Measurements from ENCODE around the gene ACVR2B.

The ACVR2B gene

GRCh38 chr3:38532529-38532928, 78.8 kb downstream of the ACVR2B start:
- DNase-seq (ENCODE audit: low spot score), result no peak
- peaks cover 7 to 29% of the 10 kb centered on the region in 2 donors for H3K36me3 ChIP-seq (replicated peaks in 1 of 2; ENCODE audit: control insufficient read depth in 2 of 2, insufficient read depth in 2 of 2, low read length in 2 of 2)
- H3K4me2 ChIP-seq (ENCODE audit: insufficient read depth, low read length, poor library complexity, severe bottlenecking), result no peak overlapping the region
- peak overlapping the region; percentile 13 for H3K23ac ChIP-seq (ENCODE audit: low read depth, low read length, poor library complexity)
- peaks cover 4 to 10% of the 10 kb centered on the region in 2 donors for H3K9me3 ChIP-seq (replicated peaks in 1 of 2; ENCODE audit: control insufficient read depth in 2 of 2, insufficient read depth in 1 of 2, low read depth in 1 of 2, low read length in 2 of 2)
- no peak overlapping the region for H3K27ac ChIP-seq (replicated peaks; ENCODE audit: low read length)
- H3K9ac ChIP-seq (ENCODE audit: low read depth, low read length, poor library complexity), result no peak overlapping the region
- WGBS, 2 donors (ENCODE audit: extremely low coverage in 2 of 2, insufficient read length in 2 of 2, insufficient replicate concordance in 1 of 2), result no CpG with 5 or more reads among the region's 3 CpGs
- H2BK15ac ChIP-seq (ENCODE audit: low read length), result no peak overlapping the region
- no peak overlapping the region for H3K14ac ChIP-seq (ENCODE audit: low read length)
- H2BK12ac ChIP-seq (ENCODE audit: low read length), result no peak overlapping the region
- no peak overlapping the region for H2AK5ac ChIP-seq (ENCODE audit: low read depth, low read length)
- H3K4me1 ChIP-seq (ENCODE audit: control insufficient read depth in 2 of 2, insufficient read depth in 1 of 2, low read depth in 1 of 2, low read length in 2 of 2), result peaks cover 2 to 4% of the 10 kb centered on the region in 2 donors
- no peaks in the 10 kb centered on the region for H3K27me3 ChIP-seq (ENCODE audit: control insufficient read depth in 3 of 3, insufficient read depth in 3 of 3, low read depth in 1 of 3, low read length in 3 of 3)
- no peak overlapping the region for H4K91ac ChIP-seq (ENCODE audit: low read depth, low read length, poor library complexity)
- H2BK5ac ChIP-seq (ENCODE audit: low read length), result no peak overlapping the region
- H3K4me3 ChIP-seq (ENCODE audit: low read length in 2 of 2), result no peak overlapping the region
- H4K8ac ChIP-seq (ENCODE audit: low read depth, low read length), result no peak overlapping the region
- H3K18ac ChIP-seq (ENCODE audit: low read length), result no peak overlapping the region
- H3K4ac ChIP-seq (ENCODE audit: low read length), result no peak overlapping the region
- no peak overlapping the region for H2AFZ ChIP-seq (ENCODE audit: low read length)
- no peaks in the 10 kb centered on the region for H3K79me1 ChIP-seq (ENCODE audit: low read depth, low read length)
- no peak overlapping the region for H2BK120ac ChIP-seq (ENCODE audit: low read depth, low read length)

GRCh38 chr3:38533285-38533976, 79.7 kb downstream of the ACVR2B start:
- H3K4me2 ChIP-seq (ENCODE audit: insufficient read depth, low read length, poor library complexity, severe bottlenecking), result no peak overlapping the region
- DNase-seq (ENCODE audit: low spot score), result no peak
- peaks cover 2 to 4% of the 10 kb centered on the region in 2 donors for H3K4me1 ChIP-seq (ENCODE audit: control insufficient read depth in 2 of 2, insufficient read depth in 1 of 2, low read depth in 1 of 2, low read length in 2 of 2)
- no peak overlapping the region for H4K8ac ChIP-seq (ENCODE audit: low read depth, low read length)
- peaks cover 4 to 10% of the 10 kb centered on the region in 2 donors for H3K9me3 ChIP-seq (replicated peaks in 1 of 2; ENCODE audit: control insufficient read depth in 2 of 2, insufficient read depth in 1 of 2, low read depth in 1 of 2, low read length in 2 of 2)
- H3K23ac ChIP-seq (ENCODE audit: low read depth, low read length, poor library complexity), result no peak overlapping the region
- no peak overlapping the region for H2BK12ac ChIP-seq (ENCODE audit: low read length)
- H3K9ac ChIP-seq (ENCODE audit: low read depth, low read length, poor library complexity), result no peak overlapping the region
- no CpG with 5 or more reads among the region's 13 CpGs for WGBS, 2 donors (ENCODE audit: extremely low coverage in 2 of 2, insufficient read length in 2 of 2, insufficient replicate concordance in 1 of 2)
- H2BK15ac ChIP-seq (ENCODE audit: low read length), result no peak overlapping the region
- H2AFZ ChIP-seq (ENCODE audit: low read length), result no peak overlapping the region
- no peak overlapping the region for H3K4ac ChIP-seq (ENCODE audit: low read length)
- H3K36me3 ChIP-seq (replicated peaks in 1 of 2; ENCODE audit: control insufficient read depth in 2 of 2, insufficient read depth in 2 of 2, low read length in 2 of 2), result peaks cover 2 to 20% of the 10 kb centered on the region in 2 donors
- H4K91ac ChIP-seq (ENCODE audit: low read depth, low read length, poor library complexity), result no peak overlapping the region
- H3K27me3 ChIP-seq (ENCODE audit: control insufficient read depth in 3 of 3, insufficient read depth in 3 of 3, low read depth in 1 of 3, low read length in 3 of 3), result no peaks in the 10 kb centered on the region
- no peak overlapping the region for H2BK120ac ChIP-seq (ENCODE audit: low read depth, low read length)
- no peak overlapping the region for H2BK5ac ChIP-seq (ENCODE audit: low read length)
- no peak overlapping the region for H3K18ac ChIP-seq (ENCODE audit: low read length)
- peak overlapping the region; percentile 32 for H3K14ac ChIP-seq (ENCODE audit: low read length)
- H3K27ac ChIP-seq (replicated peaks; ENCODE audit: low read length), result no peak overlapping the region
- H3K79me1 ChIP-seq (ENCODE audit: low read depth, low read length), result no peaks in the 10 kb centered on the region
- no peak overlapping the region for H2AK5ac ChIP-seq (ENCODE audit: low read depth, low read length)
- H3K4me3 ChIP-seq (ENCODE audit: low read length in 2 of 2), result peak overlapping the region in 1 of 2 donors; percentile 21

GRCh38 chr3:38534180-38534579, 80.5 kb downstream of the ACVR2B start:
- no peak overlapping the region for H2AK5ac ChIP-seq (ENCODE audit: low read depth, low read length)
- H2BK120ac ChIP-seq (ENCODE audit: low read depth, low read length), result no peak overlapping the region
- H2BK5ac ChIP-seq (ENCODE audit: low read length), result no peak overlapping the region
- H2BK12ac ChIP-seq (ENCODE audit: low read length), result no peak overlapping the region
- H3K4ac ChIP-seq (ENCODE audit: low read length), result no peak overlapping the region
- no peak overlapping the region for H4K91ac ChIP-seq (ENCODE audit: low read depth, low read length, poor library complexity)
- H2AFZ ChIP-seq (ENCODE audit: low read length), result no peak overlapping the region
- H3K36me3 ChIP-seq (replicated peaks in 1 of 2; ENCODE audit: control insufficient read depth in 2 of 2, insufficient read depth in 2 of 2, low read length in 2 of 2), result peaks cover 2 to 17% of the 10 kb centered on the region in 2 donors
- no peaks in the 10 kb centered on the region for H3K27me3 ChIP-seq (ENCODE audit: control insufficient read depth in 3 of 3, insufficient read depth in 3 of 3, low read depth in 1 of 3, low read length in 3 of 3)
- H3K4me2 ChIP-seq (ENCODE audit: insufficient read depth, low read length, poor library complexity, severe bottlenecking), result no peak overlapping the region
- H3K9ac ChIP-seq (ENCODE audit: low read depth, low read length, poor library complexity), result no peak overlapping the region
- no peak overlapping the region for H2BK15ac ChIP-seq (ENCODE audit: low read length)
- H3K79me1 ChIP-seq (ENCODE audit: low read depth, low read length), result no peaks in the 10 kb centered on the region
- WGBS, 2 donors (ENCODE audit: extremely low coverage in 2 of 2, insufficient read length in 2 of 2, insufficient replicate concordance in 1 of 2), result no CpG with 5 or more reads among the region's 2 CpGs
- no peak overlapping the region for H3K18ac ChIP-seq (ENCODE audit: low read length)
- H3K27ac ChIP-seq (replicated peaks; ENCODE audit: low read length), result no peak overlapping the region
- peaks cover 2 to 4% of the 10 kb centered on the region in 2 donors for H3K4me1 ChIP-seq (ENCODE audit: control insufficient read depth in 2 of 2, insufficient read depth in 1 of 2, low read depth in 1 of 2, low read length in 2 of 2)
- H4K8ac ChIP-seq (ENCODE audit: low read depth, low read length), result no peak overlapping the region
- no peak overlapping the region for H3K4me3 ChIP-seq (ENCODE audit: low read length in 2 of 2)
- H3K23ac ChIP-seq (ENCODE audit: low read depth, low read length, poor library complexity), result no peak overlapping the region
- H3K9me3 ChIP-seq (replicated peaks in 1 of 2; ENCODE audit: control insufficient read depth in 2 of 2, insufficient read depth in 1 of 2, low read depth in 1 of 2, low read length in 2 of 2), result peaks cover 4 to 10% of the 10 kb centered on the region in 2 donors
- H3K14ac ChIP-seq (ENCODE audit: low read length), result no peak overlapping the region
- no peak for DNase-seq (ENCODE audit: low spot score)

GRCh38 chr3:38534604-38535003, 80.9 kb downstream of the ACVR2B start:
- Histone ChIP-seq H3K4me1 (ENCODE audit: control insufficient read depth in 2 of 2, insufficient read depth in 1 of 2, low read depth in 1 of 2, low read length in 2 of 2) (peaks cover 2 to 4% of the 10 kb centered on the region in 2 donors), H3K36me3 (replicated peaks in 1 of 2; ENCODE audit: control insufficient read depth in 2 of 2, insufficient read depth in 2 of 2, low read length in 2 of 2) (peaks cover 2 to 16% of the 10 kb centered on the region in 2 donors), H3K4me2 (ENCODE audit: insufficient read depth, low read length, poor library complexity, severe bottlenecking) (no peak overlapping the region), H2BK12ac (ENCODE audit: low read length) (no peak overlapping the region), H2AK5ac (ENCODE audit: low read depth, low read length) (no peak overlapping the region), H4K91ac (ENCODE audit: low read depth, low read length, poor library complexity) (no peak overlapping the region), H3K9ac (ENCODE audit: low read depth, low read length, poor library complexity) (no peak overlapping the region), H3K18ac (ENCODE audit: low read length) (no peak overlapping the region), H3K4me3 (ENCODE audit: low read length in 2 of 2) (no peak overlapping the region), H4K8ac (ENCODE audit: low read depth, low read length) (no peak overlapping the region), H2AFZ (ENCODE audit: low read length) (no peak overlapping the region), H3K14ac (ENCODE audit: low read length) (no peak overlapping the region), H2BK120ac (ENCODE audit: low read depth, low read length) (no peak overlapping the region), H3K4ac (ENCODE audit: low read length) (no peak overlapping the region), H3K27ac (replicated peaks; ENCODE audit: low read length) (no peak overlapping the region), H3K27me3 (ENCODE audit: control insufficient read depth in 3 of 3, insufficient read depth in 3 of 3, low read depth in 1 of 3, low read length in 3 of 3) (no peaks in the 10 kb centered on the region), H2BK5ac (ENCODE audit: low read length) (no peak overlapping the region), H2BK15ac (ENCODE audit: low read length) (no peak overlapping the region), H3K23ac (ENCODE audit: low read depth, low read length, poor library complexity) (no peak overlapping the region), H3K9me3 (replicated peaks in 1 of 2; ENCODE audit: control insufficient read depth in 2 of 2, insufficient read depth in 1 of 2, low read depth in 1 of 2, low read length in 2 of 2) (peaks cover 4 to 10% of the 10 kb centered on the region in 2 donors), H3K79me1 (ENCODE audit: low read depth, low read length) (no peaks in the 10 kb centered on the region)
- WGBS, 2 donors (ENCODE audit: extremely low coverage in 2 of 2, insufficient read length in 2 of 2, insufficient replicate concordance in 1 of 2), result no CpG with 5 or more reads among the region's 7 CpGs
- DNase-seq (ENCODE audit: low spot score), result no peak

Data from neuronal stem cell (in vitro differentiated cells).